Measurements from ENCODE around the gene CKS1B.

DNA sequence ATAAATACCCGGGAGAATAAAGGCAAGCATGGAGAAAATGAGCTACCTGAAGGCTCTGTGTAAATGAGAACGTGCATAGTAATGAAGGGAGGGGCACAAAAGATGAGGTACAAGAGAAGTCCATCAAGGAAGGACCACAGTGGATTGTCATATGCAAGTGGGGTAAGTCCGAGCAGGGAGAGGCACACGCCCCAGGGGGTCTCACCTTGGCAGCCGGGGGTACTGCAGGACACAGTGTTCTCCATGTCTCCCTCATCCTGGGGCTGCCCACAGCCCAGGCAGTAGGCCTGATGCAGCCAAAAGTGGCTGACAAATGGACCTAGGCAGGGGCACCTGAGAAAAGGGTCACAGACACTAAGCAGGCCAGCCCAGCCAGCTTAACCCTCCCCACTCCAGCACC is 49.1 kb downstream of the CKS1B start:
- TF ChIP-seq, protein P1, sequence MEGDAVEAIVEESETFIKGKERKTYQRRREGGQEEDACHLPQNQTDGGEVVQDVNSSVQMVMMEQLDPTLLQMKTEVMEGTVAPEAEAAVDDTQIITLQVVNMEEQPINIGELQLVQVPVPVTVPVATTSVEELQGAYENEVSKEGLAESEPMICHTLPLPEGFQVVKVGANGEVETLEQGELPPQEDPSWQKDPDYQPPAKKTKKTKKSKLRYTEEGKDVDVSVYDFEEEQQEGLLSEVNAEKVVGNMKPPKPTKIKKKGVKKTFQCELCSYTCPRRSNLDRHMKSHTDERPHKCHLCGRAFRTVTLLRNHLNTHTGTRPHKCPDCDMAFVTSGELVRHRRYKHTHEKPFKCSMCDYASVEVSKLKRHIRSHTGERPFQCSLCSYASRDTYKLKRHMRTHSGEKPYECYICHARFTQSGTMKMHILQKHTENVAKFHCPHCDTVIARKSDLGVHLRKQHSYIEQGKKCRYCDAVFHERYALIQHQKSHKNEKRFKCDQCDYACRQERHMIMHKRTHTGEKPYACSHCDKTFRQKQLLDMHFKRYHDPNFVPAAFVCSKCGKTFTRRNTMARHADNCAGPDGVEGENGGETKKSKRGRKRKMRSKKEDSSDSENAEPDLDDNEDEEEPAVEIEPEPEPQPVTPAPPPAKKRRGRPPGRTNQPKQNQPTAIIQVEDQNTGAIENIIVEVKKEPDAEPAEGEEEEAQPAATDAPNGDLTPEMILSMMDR (IDR thresholded peaks at IDR 0.05; ENCODE audit: insufficient read depth, low read length) = no peak
- TF ChIP-seq POLR2AphosphoS5 (IDR thresholded peaks at IDR 0.05; ENCODE audit: low read depth) = no peak
- TF ChIP-seq GABPA (IDR thresholded peaks at IDR 0.05; ENCODE audit: low read depth) = no peak

Data from HL-60 (cell line).